NCI-H146 treated with DMSO at 0.1 percent for 48 hours (cell line): ENCODE data around the gene TKT.

Experiments
- DNase-seq: peaks from one replicate; lab custom pipeline; 2025; ENCODE audit not compliant: unreplicated experiment; lab: John Stamatoyannopoulos, UW

TKT gene

GRCh38 chr3:53181528-53181927 lies 74.3 kb downstream of the TKT start:
- no peak for DNase-seq

- no peak for DNase-seq
These were observed 74.8 kb downstream of the TKT start for GRCh38 chr3:53181024-53181371.

- DNase-seq, result no peak
These were observed 75.4 kb downstream of the TKT start for GRCh38 chr3:53180305-53181023.

GRCh38 chr3:53179580-53179979 lies 76.2 kb downstream of the TKT start:
- DNase-seq, result no peak

GRCh38 chr3:53178246-53178645 lies 77.6 kb downstream of the TKT start:
- no peak for DNase-seq

GRCh38 chr3:53175613-53176540 lies 79.9 kb downstream of the TKT start:
- no peak for DNase-seq
